GM18502 (cell line): ENCODE results near the gene SETD5.

ENCODE experiments used
- ATAC-seq: cut with Tn5 transposase; IDR thresholded peaks from one replicate; pipeline ENCODE4 v1.9.1; 2021; ENCODE audit warnings: mild to moderate bottlenecking; ENCODE audit not compliant: unreplicated experiment, poor library complexity

SETD5 gene

GRCh38 chr3:9386501-9387321 is 10.7 kb upstream of the SETD5 start:
- ATAC-seq, result no peak

DNA sequence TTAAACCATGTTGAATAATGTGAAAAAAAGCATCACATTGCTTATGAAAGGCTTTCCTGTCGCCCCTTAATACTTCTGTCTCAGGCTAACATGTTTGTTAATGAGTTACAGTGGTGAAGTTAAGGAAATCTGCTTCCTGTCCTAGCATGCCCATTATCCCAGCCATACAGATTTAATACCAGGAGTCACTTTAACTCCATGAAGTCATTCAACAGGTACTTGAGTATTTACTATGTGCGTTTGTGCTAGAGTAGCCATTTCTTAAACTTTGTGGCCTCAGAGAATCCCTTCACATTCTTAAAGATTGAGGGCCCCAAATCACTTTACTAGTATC is 10.1 kb upstream of the SETD5 start:
- no peak for ATAC-seq

DNA sequence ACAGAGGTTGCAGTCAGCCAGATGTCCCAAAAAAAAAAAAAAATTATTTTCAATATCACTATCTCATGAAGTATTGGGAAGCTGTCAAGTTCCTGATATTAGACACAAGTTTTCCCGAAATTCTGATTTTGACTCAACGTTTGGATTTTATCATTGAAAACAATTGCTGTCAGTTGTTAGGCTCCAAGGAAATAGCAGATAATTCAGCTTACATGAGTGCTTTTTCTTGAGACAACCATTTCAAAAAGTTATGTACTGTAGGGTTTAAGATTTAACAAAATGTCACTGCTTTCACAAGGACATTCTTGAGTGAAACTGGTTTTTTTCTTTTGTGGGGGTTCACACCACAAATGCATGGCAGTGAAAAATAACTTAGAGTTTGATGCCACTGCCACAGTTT is 9.3 kb upstream of the SETD5 start:
- no peak for ATAC-seq

DNA sequence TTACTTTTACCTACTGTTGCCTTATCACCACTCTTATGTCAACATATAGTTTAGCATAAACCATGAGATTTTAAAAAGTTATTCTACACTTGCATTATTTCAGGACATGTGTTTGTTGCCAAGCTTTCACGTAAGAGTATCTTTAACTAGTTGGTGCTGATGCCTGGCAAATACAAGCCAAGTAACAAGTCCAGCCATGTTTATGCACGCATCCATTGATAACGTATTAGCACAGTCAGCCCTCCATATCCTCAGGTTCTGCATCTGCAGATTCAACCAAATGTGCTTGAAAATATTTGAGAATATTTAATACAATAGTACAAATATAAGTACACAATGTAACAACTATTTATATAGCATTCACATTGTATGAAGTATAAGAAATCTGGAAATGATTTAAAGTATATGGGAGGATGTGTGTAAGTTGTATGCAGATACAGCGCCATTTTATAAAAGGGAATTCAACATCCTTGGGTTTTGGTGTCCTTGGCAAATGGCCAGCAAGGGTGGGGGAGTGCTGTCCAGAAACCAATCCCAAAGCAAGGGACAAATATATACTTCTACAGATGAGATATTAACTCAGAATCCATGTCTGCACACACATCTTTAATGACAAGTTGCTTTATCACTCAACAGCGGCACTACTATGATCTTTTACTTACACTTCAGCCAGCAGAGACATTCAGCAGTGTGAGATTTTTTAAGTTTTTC is 8.7 kb upstream of the SETD5 start:
- no peak for ATAC-seq

DNA sequence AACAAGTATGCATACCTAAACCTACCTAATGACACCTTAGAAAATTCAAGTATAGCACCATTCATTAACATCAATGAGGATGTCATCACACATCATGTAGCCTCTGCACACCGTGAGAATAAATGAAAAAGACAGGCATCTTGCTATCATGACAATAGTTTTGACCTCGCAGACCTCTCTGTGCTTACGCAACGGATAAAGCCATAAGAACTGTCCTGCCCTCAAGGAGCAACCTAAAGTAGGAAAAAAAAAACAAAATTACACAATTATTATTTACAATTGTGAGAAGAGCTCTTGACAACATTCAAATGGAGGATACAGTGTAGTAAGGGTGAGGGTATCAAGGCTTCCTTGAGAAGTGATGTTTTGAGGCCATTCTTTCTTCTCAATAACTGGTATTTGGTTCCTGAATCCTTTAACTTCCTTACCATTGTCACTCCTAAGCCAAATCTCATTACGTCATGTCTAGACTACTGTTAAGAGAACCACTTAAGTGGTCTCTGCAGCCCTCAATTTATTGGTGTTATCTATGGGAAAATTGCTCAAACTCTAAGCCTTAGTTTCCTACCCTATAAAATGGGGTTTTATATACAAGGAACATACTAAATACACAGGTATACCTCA is 7.0 kb upstream of the SETD5 start:
- ATAC-seq, result no peak

- no peak for ATAC-seq
These were observed 5.4 kb upstream of the SETD5 start for GRCh38 chr3:9392041-9392440.

DNA sequence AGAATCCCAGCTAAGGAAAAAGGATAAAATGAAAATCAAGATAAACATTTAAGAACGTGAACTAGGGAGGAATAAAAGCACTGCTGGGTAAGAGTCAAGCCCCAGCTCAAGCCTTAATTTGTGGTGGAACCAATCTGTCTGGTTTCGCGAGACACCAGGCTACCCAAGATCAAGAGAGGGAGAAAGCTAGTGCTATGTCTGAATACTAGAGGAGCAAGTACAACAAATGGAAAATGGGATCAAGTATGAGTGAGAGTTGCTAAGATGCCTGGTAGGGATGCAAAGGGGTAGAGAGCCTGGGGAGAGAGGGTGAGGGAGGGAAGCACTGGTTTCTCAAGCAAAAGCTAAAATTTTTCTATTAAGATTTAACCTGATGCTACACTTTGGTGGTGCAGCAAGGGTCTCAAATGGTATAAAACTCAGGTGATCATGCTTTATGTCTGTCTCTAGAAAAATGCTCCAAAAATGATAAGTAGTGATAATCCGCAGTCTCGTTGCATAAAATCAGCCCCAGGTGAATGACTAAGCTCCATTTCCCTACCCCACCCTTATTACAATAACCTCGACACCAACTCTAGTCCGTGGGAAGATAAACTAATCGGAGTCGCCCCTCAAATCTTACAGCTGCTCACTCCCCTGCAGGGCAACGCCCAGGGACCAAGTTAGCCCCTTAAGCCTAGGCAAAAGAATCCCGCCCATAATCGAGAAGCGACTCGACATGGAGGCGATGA is 1.7 kb upstream of the SETD5 start:
- ATAC-seq, result no peak

DNA sequence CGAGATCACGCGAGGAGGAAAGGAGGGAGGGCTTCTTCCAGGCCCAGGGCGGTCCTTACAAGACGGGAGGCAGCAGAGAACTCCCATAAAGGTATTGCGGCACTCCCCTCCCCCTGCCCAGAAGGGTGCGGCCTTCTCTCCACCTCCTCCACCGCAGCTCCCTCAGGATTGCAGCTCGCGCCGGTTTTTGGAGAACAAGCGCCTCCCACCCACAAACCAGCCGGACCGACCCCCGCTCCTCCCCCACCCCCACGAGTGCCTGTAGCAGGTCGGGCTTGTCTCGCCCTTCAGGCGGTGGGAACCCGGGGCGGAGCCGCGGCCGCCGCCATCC is 1.1 kb upstream of the SETD5 start:
- ATAC-seq, result peak; percentile 38

GRCh38 chr3:9396632-9397331 is 633 bp upstream of the SETD5 start:
- peak; percentile 73 for ATAC-seq

- ATAC-seq, result no peak
These were observed 688 bp downstream of the SETD5 start for GRCh38 chr3:9397906-9398699.

DNA sequence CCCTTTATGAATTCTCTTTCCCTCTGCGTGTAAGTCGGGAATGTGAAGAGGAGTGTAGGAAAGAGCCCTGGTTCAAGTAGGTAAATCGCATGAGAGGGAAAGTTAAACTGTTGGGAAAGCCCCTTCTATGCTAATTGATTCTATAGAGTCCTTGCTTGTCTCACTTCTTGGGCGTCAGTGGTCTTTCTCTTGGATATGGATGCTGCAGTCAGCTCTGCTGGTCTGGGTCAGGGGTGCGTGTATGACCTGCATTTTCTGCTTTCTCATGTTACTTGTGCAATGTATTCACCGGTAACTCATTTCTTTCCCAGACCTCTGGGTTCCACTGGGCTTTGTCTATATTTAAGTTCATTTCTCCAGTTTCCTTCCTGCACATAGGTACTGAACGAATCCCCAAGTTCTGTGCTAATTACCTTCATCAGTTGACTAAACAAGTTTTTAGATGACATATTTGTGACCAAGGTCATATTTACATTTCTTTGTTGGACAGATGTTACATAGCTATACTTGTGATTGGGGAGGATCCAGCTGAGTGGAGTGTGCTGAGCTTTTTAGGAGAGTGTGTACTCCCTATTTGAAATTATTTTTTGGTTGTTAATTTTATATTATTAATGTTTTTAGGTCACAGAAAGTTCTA is 1.4 kb downstream of the SETD5 start:
- ATAC-seq, result no peak

DNA sequence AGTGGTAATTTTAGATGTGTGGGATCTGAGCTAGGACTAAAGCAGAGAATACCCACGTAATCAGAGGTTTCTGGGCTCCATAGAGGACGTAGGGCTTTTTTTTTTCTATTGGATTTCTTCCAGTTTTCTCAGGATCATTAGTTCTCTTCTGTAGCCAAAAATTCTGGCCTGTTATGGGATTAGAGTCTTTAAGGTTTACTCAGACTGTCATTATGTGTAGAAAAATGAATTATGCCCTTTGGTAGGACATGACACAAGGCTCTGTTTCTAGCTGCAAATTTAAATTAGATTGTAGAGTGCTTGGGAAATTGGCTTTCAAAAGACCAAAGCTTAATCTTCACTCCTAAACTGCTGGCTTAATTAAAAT is 1.9 kb downstream of the SETD5 start:
- no peak for ATAC-seq

- no peak for ATAC-seq
These were observed 2.3 kb downstream of the SETD5 start for GRCh38 chr3:9399746-9400145.

DNA sequence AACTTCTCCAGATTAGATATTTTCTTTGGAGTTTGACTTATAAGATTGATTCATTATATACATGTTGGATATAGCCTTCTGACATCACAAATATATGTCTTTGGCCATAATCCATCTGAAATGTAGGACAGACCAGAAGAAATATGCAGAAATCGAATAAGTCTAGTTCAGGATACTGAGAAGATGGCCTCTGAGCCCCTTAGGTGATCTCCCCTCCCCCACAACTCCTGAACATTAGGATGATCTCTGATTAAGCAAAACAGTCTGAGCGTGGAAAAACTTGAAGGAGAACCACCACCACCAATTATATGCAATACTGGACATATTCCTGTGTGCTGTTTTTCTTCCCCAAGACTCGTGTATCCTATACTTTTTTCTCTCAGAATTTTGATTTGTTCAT is 3.2 kb downstream of the SETD5 start:
- ATAC-seq, result no peak

DNA sequence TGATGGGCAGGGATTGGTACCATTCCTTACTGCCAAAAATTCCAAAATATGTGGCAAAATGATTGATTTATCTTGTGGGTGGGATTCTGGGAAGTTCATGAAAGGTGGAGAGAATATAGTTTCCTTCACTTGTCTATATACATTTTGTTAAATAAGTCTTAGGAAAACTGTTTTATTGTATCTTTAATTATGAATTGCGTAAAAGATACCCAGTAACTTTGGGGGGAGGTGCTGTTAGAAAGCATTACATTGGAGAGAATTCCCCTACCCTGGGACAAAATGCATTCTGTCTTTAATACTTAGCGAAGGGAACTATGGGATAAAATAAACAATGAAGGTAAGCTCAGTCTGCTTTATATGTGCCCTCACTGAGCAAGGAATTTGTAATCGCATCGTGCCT is 4.6 kb downstream of the SETD5 start:
- ATAC-seq, result no peak

- no peak for ATAC-seq
These were observed 5.2 kb downstream of the SETD5 start for GRCh38 chr3:9402410-9403228.

DNA sequence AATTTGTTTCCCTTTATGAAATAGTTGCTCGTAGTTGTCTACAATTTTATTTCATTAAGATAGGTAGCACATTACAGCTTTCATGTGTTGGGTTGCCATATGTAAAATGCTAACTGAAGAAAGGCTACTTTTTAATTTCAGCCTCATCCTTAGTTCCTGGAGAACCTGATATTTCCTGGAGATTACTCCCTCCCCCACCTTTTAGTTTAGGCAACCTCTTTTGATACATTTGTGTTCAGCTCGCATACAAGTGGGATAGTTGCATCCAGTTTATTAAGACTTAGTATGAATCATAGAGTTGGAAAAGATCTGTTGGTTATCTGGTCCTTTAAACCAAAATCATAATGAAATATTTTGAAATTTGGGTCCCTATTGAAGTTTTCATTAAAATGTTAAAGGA is 6.0 kb downstream of the SETD5 start:
- ATAC-seq, result no peak

- peak; percentile 53 for ATAC-seq
These were observed 7.3 kb downstream of the SETD5 start for GRCh38 chr3:9404680-9405079.
